Gastrocnemius medialis (tissue), 4 donors: Measurements from ENCODE around the gene OTOG.

Experiments
- POLR2A ChIP-seq, 2 donors: fragments of 450-650 bp; IDR thresholded peaks; one replicate each; pipeline ENCODE4 v1.6.1; 2017; ENCODE audit warnings: antibody characterized with exemption in 2 of 2, mild to moderate bottlenecking in 2 of 2, moderate library complexity in 2 of 2
- TF ChIP-seq, protein P1 (sequence below), 5 experiments: fragments of 450-650 bp in 3 of 5; fragments of 200-600 bp in 2 of 5; sonication (generic) in 2 of 5; IDR thresholded peaks in 4 of 5; conservative IDR thresholded peaks in 1 of 5; 1 replicate in 4 of 5; 2 replicates in 1 of 5; pipeline ENCODE4 v1.5.1; 2016 to 2019; ENCODE audit warnings: antibody characterized with exemption in 5 of 5, mild to moderate bottlenecking in 3 of 5, moderate library complexity in 3 of 5

DNA sequence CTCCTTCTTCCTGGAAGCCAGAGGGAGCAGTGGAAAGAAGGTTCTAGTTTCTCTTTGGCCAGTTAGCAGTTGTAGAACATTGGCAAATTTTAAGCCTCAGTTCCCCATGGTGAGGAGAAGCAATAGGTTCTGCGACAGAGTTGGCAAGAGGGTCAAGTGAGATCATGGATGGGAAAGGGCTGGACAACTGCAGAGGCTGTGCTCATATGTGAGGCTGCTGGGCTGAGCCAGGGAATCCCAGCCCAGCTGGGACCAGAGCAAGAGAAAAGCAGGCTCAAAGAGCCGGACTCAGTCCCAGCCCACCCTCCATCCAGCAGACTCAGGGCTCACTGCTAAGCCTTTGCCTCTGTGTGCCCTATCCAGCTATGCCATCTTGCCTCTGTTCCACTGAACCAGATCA is 105.5 kb downstream of the OTOG start:
- TF ChIP-seq, protein P1, sequence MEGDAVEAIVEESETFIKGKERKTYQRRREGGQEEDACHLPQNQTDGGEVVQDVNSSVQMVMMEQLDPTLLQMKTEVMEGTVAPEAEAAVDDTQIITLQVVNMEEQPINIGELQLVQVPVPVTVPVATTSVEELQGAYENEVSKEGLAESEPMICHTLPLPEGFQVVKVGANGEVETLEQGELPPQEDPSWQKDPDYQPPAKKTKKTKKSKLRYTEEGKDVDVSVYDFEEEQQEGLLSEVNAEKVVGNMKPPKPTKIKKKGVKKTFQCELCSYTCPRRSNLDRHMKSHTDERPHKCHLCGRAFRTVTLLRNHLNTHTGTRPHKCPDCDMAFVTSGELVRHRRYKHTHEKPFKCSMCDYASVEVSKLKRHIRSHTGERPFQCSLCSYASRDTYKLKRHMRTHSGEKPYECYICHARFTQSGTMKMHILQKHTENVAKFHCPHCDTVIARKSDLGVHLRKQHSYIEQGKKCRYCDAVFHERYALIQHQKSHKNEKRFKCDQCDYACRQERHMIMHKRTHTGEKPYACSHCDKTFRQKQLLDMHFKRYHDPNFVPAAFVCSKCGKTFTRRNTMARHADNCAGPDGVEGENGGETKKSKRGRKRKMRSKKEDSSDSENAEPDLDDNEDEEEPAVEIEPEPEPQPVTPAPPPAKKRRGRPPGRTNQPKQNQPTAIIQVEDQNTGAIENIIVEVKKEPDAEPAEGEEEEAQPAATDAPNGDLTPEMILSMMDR (IDR thresholded peaks at IDR 0.05 in 4 of 5, conservative IDR thresholded peaks at IDR 0.05 in 1 of 5): no peak
- no peak for TF ChIP-seq POLR2A (IDR thresholded peaks at IDR 0.05)
